OCI-LY3 (cell line): ENCODE data around the gene ESRRA.

Experiments
- H2AFZ ChIP-seq: fragments of 200-600, 300-600 bp; shearing (Covaris generic); 2 replicates; pipeline ENCODE4 v1.6.0; 2014; ENCODE audit warnings: antibody characterized with exemption, low read depth, low read length
- H3K27ac ChIP-seq: fragments of 200-600, 300-600 bp; sonication (generic); 2 replicates; pipeline ENCODE4 v1.5.1; 2014; ENCODE audit warnings: mild to moderate bottlenecking, low read length, moderate library complexity, mixed read lengths
- H3K27me3 ChIP-seq: fragments of 200-600, 300-600 bp; sonication (generic); 2 replicates; pipeline ENCODE4 v1.6.1; 2014; ENCODE audit warnings: low read depth, low read length, mixed read lengths
- H3K36me3 ChIP-seq: fragments of 200-600, 300-600 bp; sonication (generic); replicated peaks from 2 replicates; pipeline ENCODE3; 2014; ENCODE audit warnings: low read depth, low read length, mixed read lengths
- H3K4me1 ChIP-seq: fragments of 300-600, 200-600 bp; sonication (generic); 2 replicates; pipeline ENCODE4 v1.6.1; 2014; ENCODE audit warnings: low read length, mixed read lengths
- H3K4me2 ChIP-seq: fragments of 200-600, 300-600 bp; sonication (generic); 2 replicates; pipeline ENCODE4 v1.6.1; 2014; ENCODE audit warnings: low read length, mixed read lengths
- H3K4me3 ChIP-seq: fragments of 300-600, 200-600 bp; sonication (generic); 2 replicates; pipeline ENCODE4 v1.5.1; 2014; ENCODE audit warnings: antibody characterized with exemption, mild to moderate bottlenecking, low read length, moderate library complexity
- H3K79me2 ChIP-seq: fragments of 300-600, 200-600 bp; shearing (Covaris generic); 2 replicates; pipeline ENCODE4 v1.6.1; 2014; ENCODE audit warnings: mild to moderate bottlenecking, low read length, mixed read lengths
- H3K9ac ChIP-seq: fragments of 300-600, 200-600 bp; shearing (Covaris generic); 2 replicates; pipeline ENCODE4 v1.6.0; 2014; ENCODE audit warnings: mild to moderate bottlenecking, low read length, moderate library complexity
- H3K9me3 ChIP-seq: fragments of 200-600, 300-600 bp; shearing (Covaris generic); 2 replicates; pipeline ENCODE4 v1.6.1; 2014; ENCODE audit warnings: low read length, mixed read lengths; ENCODE audit not compliant: insufficient read depth
- H4K20me1 ChIP-seq: fragments of 200-600, 300-600 bp; sonication (generic); 2 replicates; pipeline ENCODE4 v1.6.1; 2016; ENCODE audit warnings: low read length, mixed read lengths; ENCODE audit not compliant: insufficient read depth
- EZH2phosphoT487 ChIP-seq: fragments of 200-600 bp; shearing (Covaris generic); IDR thresholded peaks from 2 replicates; pipeline ENCODE4 v1.6.1; 2018; ENCODE audit warnings: antibody characterized with exemption, mixed run types, low read depth
- TF ChIP-seq, protein P1 (sequence below): fragments of 200-600, 300-600 bp; sonication (generic); IDR thresholded peaks from 2 replicates; pipeline ENCODE4 v1.5.1; 2014; ENCODE audit warnings: antibody characterized with exemption, low read length, low read depth

Gene ESRRA

DNA sequence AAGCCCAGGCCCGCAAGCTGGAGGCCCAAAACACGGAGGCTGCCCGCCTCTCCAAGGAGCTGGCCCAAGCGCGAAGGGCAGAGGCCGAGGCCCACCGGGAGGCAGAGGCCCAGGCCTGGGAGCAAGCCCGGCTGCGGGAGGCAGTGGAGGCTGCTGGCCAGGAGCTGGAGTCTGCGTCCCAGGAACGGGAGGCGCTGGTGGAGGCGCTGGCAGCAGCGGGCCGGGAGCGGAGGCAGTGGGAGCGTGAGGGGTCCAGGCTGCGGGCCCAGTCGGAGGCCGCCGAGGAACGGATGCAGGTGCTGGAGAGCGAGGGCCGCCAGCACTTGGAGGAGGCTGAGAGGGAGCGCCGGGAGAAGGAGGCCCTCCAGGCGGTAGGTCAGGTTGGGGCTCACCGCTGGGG lies 39.5 kb downstream of the ESRRA start:
- no peak overlapping the region for H3K4me3 ChIP-seq
- H3K27ac ChIP-seq = no peak overlapping the region
- no peak overlapping the region for H3K4me2 ChIP-seq
- H3K27me3 ChIP-seq = no peaks in the 10 kb centered on the region
- H3K4me1 ChIP-seq = peaks cover 18% of the 10 kb centered on the region
- TF ChIP-seq, protein P1, sequence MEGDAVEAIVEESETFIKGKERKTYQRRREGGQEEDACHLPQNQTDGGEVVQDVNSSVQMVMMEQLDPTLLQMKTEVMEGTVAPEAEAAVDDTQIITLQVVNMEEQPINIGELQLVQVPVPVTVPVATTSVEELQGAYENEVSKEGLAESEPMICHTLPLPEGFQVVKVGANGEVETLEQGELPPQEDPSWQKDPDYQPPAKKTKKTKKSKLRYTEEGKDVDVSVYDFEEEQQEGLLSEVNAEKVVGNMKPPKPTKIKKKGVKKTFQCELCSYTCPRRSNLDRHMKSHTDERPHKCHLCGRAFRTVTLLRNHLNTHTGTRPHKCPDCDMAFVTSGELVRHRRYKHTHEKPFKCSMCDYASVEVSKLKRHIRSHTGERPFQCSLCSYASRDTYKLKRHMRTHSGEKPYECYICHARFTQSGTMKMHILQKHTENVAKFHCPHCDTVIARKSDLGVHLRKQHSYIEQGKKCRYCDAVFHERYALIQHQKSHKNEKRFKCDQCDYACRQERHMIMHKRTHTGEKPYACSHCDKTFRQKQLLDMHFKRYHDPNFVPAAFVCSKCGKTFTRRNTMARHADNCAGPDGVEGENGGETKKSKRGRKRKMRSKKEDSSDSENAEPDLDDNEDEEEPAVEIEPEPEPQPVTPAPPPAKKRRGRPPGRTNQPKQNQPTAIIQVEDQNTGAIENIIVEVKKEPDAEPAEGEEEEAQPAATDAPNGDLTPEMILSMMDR = no peak
- no peak for TF ChIP-seq EZH2phosphoT487
- no peaks in the 10 kb centered on the region for H3K9me3 ChIP-seq
- H3K9ac ChIP-seq = no peak overlapping the region
- H3K36me3 ChIP-seq = peaks cover 57% of the 10 kb centered on the region
- no peak overlapping the region for H2AFZ ChIP-seq
- H4K20me1 ChIP-seq = peaks cover 22% of the 10 kb centered on the region
- H3K79me2 ChIP-seq = peaks cover 7% of the 10 kb centered on the region

DNA sequence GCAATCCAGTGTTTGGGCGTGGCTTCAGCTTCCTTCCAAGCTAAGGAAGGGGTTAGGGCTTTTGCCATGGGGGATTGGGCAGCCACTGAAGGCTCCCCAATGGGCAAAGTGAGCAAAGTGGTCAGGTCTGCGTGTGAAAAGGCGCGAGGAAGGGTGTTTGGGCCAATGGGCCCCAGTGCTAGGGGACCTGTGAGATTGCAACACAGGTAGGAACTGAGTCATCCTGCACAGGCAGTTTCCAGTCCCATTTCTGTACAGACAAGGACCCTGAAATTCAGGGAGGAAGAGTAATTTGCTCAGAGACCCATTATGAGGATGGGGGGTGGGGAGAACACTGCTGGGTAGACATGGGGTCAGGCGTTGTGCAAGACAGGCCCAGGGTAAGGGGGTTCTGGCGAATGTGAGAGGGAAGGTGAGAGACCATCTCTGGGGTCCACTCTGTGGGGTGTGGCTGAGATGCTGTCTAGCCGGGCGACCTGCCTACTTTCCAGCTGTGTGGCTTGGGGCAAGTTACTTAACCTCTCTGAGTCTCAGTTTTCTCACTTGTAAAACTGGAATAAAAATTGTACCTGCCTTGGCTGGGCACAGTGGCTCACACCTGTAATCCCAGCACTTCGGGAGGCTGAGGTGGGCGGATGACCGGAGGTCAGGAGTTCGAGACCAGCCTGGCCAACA lies 42.0 kb downstream of the ESRRA start:
- Histone ChIP-seq H3K79me2 (no peaks in the 10 kb centered on the region), H3K4me1 (peaks cover 2% of the 10 kb centered on the region; the same call in 1 of the 2 replicates), H3K27ac (no peak overlapping the region), H3K27me3 (no peaks in the 10 kb centered on the region), H3K36me3 (peaks cover 50% of the 10 kb centered on the region), H3K4me2 (no peak overlapping the region), H3K9me3 (no peaks in the 10 kb centered on the region), H4K20me1 (peaks cover 7% of the 10 kb centered on the region), H2AFZ (no peak overlapping the region), H3K4me3 (no peak overlapping the region), H3K9ac (no peak overlapping the region)
- TF ChIP-seq, protein P1 = no peak
- no peak for TF ChIP-seq EZH2phosphoT487

DNA sequence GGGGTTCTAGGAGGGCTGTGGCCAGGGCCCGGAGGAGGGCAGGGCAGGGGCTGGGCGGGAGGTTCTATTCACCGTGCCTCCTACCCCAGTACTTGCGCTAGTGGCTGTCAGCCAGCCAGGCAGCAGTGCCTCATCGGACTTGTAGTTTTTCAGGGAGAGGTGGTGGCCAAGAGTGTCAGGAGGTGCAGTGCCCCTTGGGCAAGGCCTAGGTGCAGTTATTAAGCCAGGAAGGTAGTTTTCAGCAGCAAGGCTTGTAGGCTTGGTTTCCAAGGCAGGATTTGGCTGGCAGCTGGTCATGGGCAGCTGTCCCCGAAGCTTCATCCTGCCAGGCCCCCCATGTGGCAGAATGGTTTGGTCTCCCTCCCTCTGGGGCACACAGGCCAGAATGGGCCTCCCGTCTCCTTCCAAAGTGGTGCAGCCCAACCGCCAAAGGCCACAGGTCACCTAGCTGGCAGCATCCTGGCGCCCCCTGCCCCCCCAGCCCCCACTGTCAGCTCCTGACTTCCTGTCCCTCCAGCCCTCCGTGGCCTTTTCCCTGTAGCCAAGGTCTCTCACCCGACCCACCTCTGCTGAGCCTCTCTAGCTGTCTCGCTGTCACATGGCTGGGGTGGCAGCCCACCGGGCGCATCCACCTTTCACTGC lies 43.2 kb downstream of the ESRRA start:
- no peak overlapping the region for H3K27ac ChIP-seq
- no peak overlapping the region for H3K4me2 ChIP-seq
- peaks cover 48% of the 10 kb centered on the region for H3K36me3 ChIP-seq
- TF ChIP-seq, protein P1 = no peak
- no peak for TF ChIP-seq EZH2phosphoT487
- H3K79me2 ChIP-seq = no peaks in the 10 kb centered on the region
- H2AFZ ChIP-seq = no peak overlapping the region
- H3K9me3 ChIP-seq = no peaks in the 10 kb centered on the region
- no peaks in the 10 kb centered on the region for H3K27me3 ChIP-seq
- peaks cover 6% of the 10 kb centered on the region; the same call in 1 of the 2 replicates for H4K20me1 ChIP-seq
- H3K9ac ChIP-seq = no peak overlapping the region
- no peak overlapping the region for H3K4me3 ChIP-seq
- H3K4me1 ChIP-seq = no peaks in the 10 kb centered on the region

GRCh38 chr11:64349025-64349387 lies 43.7 kb downstream of the ESRRA start:
- H2AFZ ChIP-seq = no peak overlapping the region
- H3K4me3 ChIP-seq = no peak overlapping the region
- H3K79me2 ChIP-seq = no peaks in the 10 kb centered on the region
- peaks cover 46% of the 10 kb centered on the region for H3K36me3 ChIP-seq
- no peaks in the 10 kb centered on the region for H3K9me3 ChIP-seq
- peaks cover 6% of the 10 kb centered on the region; the same call in 1 of the 2 replicates for H4K20me1 ChIP-seq
- TF ChIP-seq EZH2phosphoT487 = no peak
- TF ChIP-seq, protein P1 = no peak
- no peak overlapping the region for H3K27ac ChIP-seq
- no peak overlapping the region for H3K4me2 ChIP-seq
- H3K27me3 ChIP-seq = no peaks in the 10 kb centered on the region
- H3K9ac ChIP-seq = no peak overlapping the region
- H3K4me1 ChIP-seq = no peaks in the 10 kb centered on the region
